WTC11 (cell line): ENCODE data around the gene PTPRK.

Source experiments
- CBFB ChIP-seq: sonication (generic); formaldehyde crosslinking; IDR thresholded peaks from 2 replicates; pipeline ENCODE4 v1.8.1; 2022; ENCODE audit warnings: mild to moderate bottlenecking, low read depth, missing genetic modification reagents
- CTCF ChIP-seq: fragments of 200-600 bp; IDR thresholded peaks from 2 replicates; pipeline ENCODE4 v1.8.0; 2022; ENCODE audit warnings: antibody characterized with exemption
- ESRRA ChIP-seq: sonication (generic); formaldehyde crosslinking; IDR thresholded peaks from 2 replicates; pipeline ENCODE4 v1.8.1; 2022; ENCODE audit warnings: mild to moderate bottlenecking, missing genetic modification reagents, borderline replicate concordance
- IRF2 ChIP-seq: sonication (generic); formaldehyde crosslinking; IDR thresholded peaks from 2 replicates; pipeline ENCODE4 v1.8.0; 2022; ENCODE audit warnings: low read depth, missing genetic modification reagents, borderline replicate concordance
- MXD4 ChIP-seq: fragments of 250-450 bp; sonication (Bioruptor Pico); IDR thresholded peaks from 2 replicates; pipeline ENCODE4 v1.8.0; 2021; ENCODE audit warnings: mild to moderate bottlenecking, moderate library complexity, borderline replicate concordance
- RELA ChIP-seq: sonication (generic); formaldehyde crosslinking; IDR thresholded peaks from 2 replicates; pipeline ENCODE4 v1.8.1; 2022; ENCODE audit warnings: missing genetic modification reagents, mild to moderate bottlenecking, borderline replicate concordance
- SP1 ChIP-seq: sonication (generic); formaldehyde crosslinking; conservative IDR thresholded peaks from 2 replicates; pipeline ENCODE4 v1.8.1; 2022; ENCODE audit warnings: missing genetic modification reagents
- TP53 ChIP-seq: sonication (generic); formaldehyde crosslinking; IDR thresholded peaks from 2 replicates; pipeline ENCODE4 v1.8.1; 2023; ENCODE audit warnings: mild to moderate bottlenecking, missing genetic modification reagents
- USF1 ChIP-seq: sonication (generic); formaldehyde crosslinking; IDR thresholded peaks from 2 replicates; pipeline ENCODE4 v1.8.0; 2022; ENCODE audit warnings: mild to moderate bottlenecking, missing genetic modification reagents
- ZBTB43 ChIP-seq: sonication (generic); formaldehyde crosslinking; IDR thresholded peaks from 2 replicates; pipeline ENCODE4 v1.8.1; 2023; ENCODE audit warnings: mild to moderate bottlenecking, missing genetic modification reagents
- ZNF121 ChIP-seq: sonication (generic); formaldehyde crosslinking; IDR thresholded peaks from 2 replicates; pipeline ENCODE4 v1.8.0; 2023; ENCODE audit warnings: missing genetic modification reagents
- ZNF416 ChIP-seq: fragments of 250-450 bp; sonication (Bioruptor Pico); IDR thresholded peaks from 2 replicates; pipeline ENCODE4 v1.9.0; 2021; ENCODE audit warnings: mild to moderate bottlenecking, inconsistent platforms
- ZNF512 ChIP-seq: sonication (generic); formaldehyde crosslinking; IDR thresholded peaks from 2 replicates; pipeline ENCODE4 v1.8.1; 2022; ENCODE audit warnings: missing genetic modification reagents, borderline replicate concordance
- TF ChIP-seq, protein P1 (sequence below): fragments of 250-450 bp; sonication (Bioruptor Pico); IDR thresholded peaks from 2 replicates; pipeline ENCODE4 v1.9.0; 2021; ENCODE audit warnings: mild to moderate bottlenecking

DNA sequence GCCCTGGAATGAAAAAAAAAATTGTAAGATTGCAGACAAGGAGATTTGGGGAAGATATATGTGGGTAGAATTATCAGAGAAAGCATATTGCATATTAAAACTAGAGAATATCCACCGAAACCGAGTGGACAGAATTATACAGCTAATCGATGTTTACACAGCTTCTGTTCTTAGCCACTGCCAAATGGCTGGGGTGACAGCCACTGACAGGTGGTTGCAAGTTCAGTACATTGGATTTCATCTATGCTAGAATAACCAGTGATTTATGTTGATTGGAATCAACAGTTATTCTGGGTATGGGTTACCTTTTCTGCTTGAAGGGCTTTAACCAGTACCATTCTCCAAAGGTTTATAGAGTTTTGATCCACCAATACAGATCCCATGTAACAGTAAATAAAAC, 571.1 kb downstream of the PTPRK start:
- TF ChIP-seq ESRRA (CRISPR knock-in tag) (no peak), SP1 (CRISPR knock-in tag) (no peak), RELA (CRISPR knock-in tag) (no peak), CTCF (no peak), TP53 (CRISPR knock-in tag) (no peak), ZNF121 (CRISPR knock-in tag) (no peak), IRF2 (no peak), ZNF512 (no peak), ZNF416 (CRISPR knock-in tag) (no peak), USF1 (CRISPR knock-in tag) (no peak), CBFB (CRISPR knock-in tag) (no peak), MXD4 (CRISPR knock-in tag) (no peak), ZBTB43 (CRISPR knock-in tag) (no peak)
- TF ChIP-seq, protein P1, sequence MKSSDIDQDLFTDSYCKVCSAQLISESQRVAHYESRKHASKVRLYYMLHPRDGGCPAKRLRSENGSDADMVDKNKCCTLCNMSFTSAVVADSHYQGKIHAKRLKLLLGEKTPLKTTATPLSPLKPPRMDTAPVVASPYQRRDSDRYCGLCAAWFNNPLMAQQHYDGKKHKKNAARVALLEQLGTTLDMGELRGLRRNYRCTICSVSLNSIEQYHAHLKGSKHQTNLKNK, result no peak
